ENCODE data around the gene KAZALD1.

- TF ChIP-seq EP300 (conservative IDR thresholded peaks at IDR 0.05; ENCODE audit: poor library complexity, severe bottlenecking) = no peak
- TF ChIP-seq CTCF (IDR thresholded peaks at IDR 0.05; ENCODE audit: poor library complexity, severe bottlenecking) = no peak
- TF ChIP-seq MXI1 (conservative IDR thresholded peaks at IDR 0.05; ENCODE audit: poor library complexity, severe bottlenecking) = no peak
- no peak for TF ChIP-seq REST (IDR thresholded peaks at IDR 0.05; ENCODE audit: borderline replicate concordance)
- TF ChIP-seq RAD21 (conservative IDR thresholded peaks at IDR 0.05) = no peak
- TF ChIP-seq EZH2 (IDR thresholded peaks at IDR 0.05; ENCODE audit: borderline replicate concordance, insufficient read depth, low read length, poor library complexity, severe bottlenecking) = no peak
Observed at GRCh38 chr10:101071885-101072433, 10.2 kb downstream of the KAZALD1 start.
